SKM-1 (cell line): ENCODE results near the gene GRHL3.

Source experiments
- DNase-seq: peaks from one replicate; lab custom pipeline; 2025; ENCODE audit not compliant: unreplicated experiment; lab: John Stamatoyannopoulos, UW

The GRHL3 gene

GRCh38 chr1:24292887-24293286 is 26.3 kb upstream of the GRHL3 start:
- DNase-seq: no peak

GRCh38 chr1:24293392-24294227 is 25.5 kb upstream of the GRHL3 start:
- no peak for DNase-seq

GRCh38 chr1:24294228-24294672 is 24.9 kb upstream of the GRHL3 start:
- no peak for DNase-seq

- no peak for DNase-seq
Measured at GRCh38 chr1:24294716-24295371, 24.3 kb upstream of the GRHL3 start.

- no peak for DNase-seq
Measured at GRCh38 chr1:24295535-24295934, 23.6 kb upstream of the GRHL3 start.

GRCh38 chr1:24297187-24297851 is 21.8 kb upstream of the GRHL3 start:
- DNase-seq: no peak

GRCh38 chr1:24297852-24298232 is 21.3 kb upstream of the GRHL3 start:
- no peak for DNase-seq

GRCh38 chr1:24298606-24299005 is 20.6 kb upstream of the GRHL3 start:
- DNase-seq: no peak

- DNase-seq: no peak
Measured at GRCh38 chr1:24299901-24300300, 19.3 kb upstream of the GRHL3 start.

- no peak for DNase-seq
Measured at GRCh38 chr1:24300971-24301784, 18.0 kb upstream of the GRHL3 start.

GRCh38 chr1:24301785-24302175 is 17.4 kb upstream of the GRHL3 start:
- DNase-seq: no peak

GRCh38 chr1:24302209-24302611 is 16.9 kb upstream of the GRHL3 start:
- no peak for DNase-seq

- no peak for DNase-seq
Measured at GRCh38 chr1:24303600-24303999, 15.6 kb upstream of the GRHL3 start.

- DNase-seq: no peak
Measured at GRCh38 chr1:24304763-24305162, 14.4 kb upstream of the GRHL3 start.

- no peak for DNase-seq
Measured at GRCh38 chr1:24308365-24309015, 10.7 kb upstream of the GRHL3 start.

- no peak for DNase-seq
Measured at GRCh38 chr1:24309762-24310485, 9.2 kb upstream of the GRHL3 start.

GRCh38 chr1:24311234-24311633 is 7.9 kb upstream of the GRHL3 start:
- no peak for DNase-seq

GRCh38 chr1:24311741-24312140 is 7.4 kb upstream of the GRHL3 start:
- no peak for DNase-seq

- no peak for DNase-seq
Measured at GRCh38 chr1:24315391-24315790, 3.8 kb upstream of the GRHL3 start.

- DNase-seq: no peak
Measured at GRCh38 chr1:24316645-24317044, 2.5 kb upstream of the GRHL3 start.
